MG63 (cell line): Measurements from ENCODE around the gene RAB29. TPM values are rescaled to one million over a fixed set of nuclear protein-coding genes. Genes with fewer than 3 reads are reported as not detected.

ENCODE experiments used
- total RNA-seq: library from RNA; depleted of rRNA; stranded (reverse); fragments of >200 nt; shearing (Covaris generic); gene quantifications from 2 replicates; pipeline ENCODE4 v1.2.3, GENCODE V29; 2014; ENCODE audit warnings: low replicate concordance; rRNA removed

RAB29 gene
- total RNA-seq, 1 experiment from 2014 or later, result 13.6 TPM

Other genes with a start within 250 kb of the RAB29 start
- 16.5 and 20.9 TPM in 2 replicates for gene ELK4, start 143.5 kb downstream of the RAB29 start, total RNA-seq
- gene SLC45A3, start 95.0 kb downstream of the RAB29 start, total RNA-seq, result 1.7 and 3.2 TPM in 2 replicates
- 228 and 336 TPM in 2 replicates for gene NUCKS1, start 25.3 kb downstream of the RAB29 start, total RNA-seq
- gene SLC41A1, start 37.7 kb upstream of the RAB29 start, total RNA-seq, result 5.6 and 7.2 TPM in 2 replicates
- gene PM20D1, start 74.7 kb upstream of the RAB29 start, total RNA-seq, result not detected in 2 replicates
- not detected in 2 replicates for gene SLC26A9, start 168.0 kb upstream of the RAB29 start, total RNA-seq
- 17.5 and 25.7 TPM in 2 replicates for gene RAB7B, start 227.9 kb upstream of the RAB29 start, total RNA-seq
- not detected in 2 replicates for gene CTSE, start 248.4 kb upstream of the RAB29 start, total RNA-seq